RPMI7951 (cell line): ENCODE results near the gene RGMA. TPM values are rescaled to one million over a fixed set of nuclear protein-coding genes. Genes with fewer than 3 reads are reported as not detected.
"Not testable (repeated sequence)": the region's sequence is repeated elsewhere in the genome, so short reads cannot be mapped to it uniquely, and the experiment has no call there.

ENCODE experiments used
- DNase-seq: peaks from one replicate; pipeline ENCODE4 v3.0.0-alpha.2; 2012; ENCODE audit warnings: low read depth
- total RNA-seq: library from RNA; depleted of rRNA; stranded (reverse); fragments of >200 nt; shearing (Covaris generic); gene quantifications from 2 replicates; pipeline ENCODE4 v1.2.3, GENCODE V29; 2014

Gene RGMA
- total RNA-seq, 1 experiment from 2014 or later, result not detected

DNA sequence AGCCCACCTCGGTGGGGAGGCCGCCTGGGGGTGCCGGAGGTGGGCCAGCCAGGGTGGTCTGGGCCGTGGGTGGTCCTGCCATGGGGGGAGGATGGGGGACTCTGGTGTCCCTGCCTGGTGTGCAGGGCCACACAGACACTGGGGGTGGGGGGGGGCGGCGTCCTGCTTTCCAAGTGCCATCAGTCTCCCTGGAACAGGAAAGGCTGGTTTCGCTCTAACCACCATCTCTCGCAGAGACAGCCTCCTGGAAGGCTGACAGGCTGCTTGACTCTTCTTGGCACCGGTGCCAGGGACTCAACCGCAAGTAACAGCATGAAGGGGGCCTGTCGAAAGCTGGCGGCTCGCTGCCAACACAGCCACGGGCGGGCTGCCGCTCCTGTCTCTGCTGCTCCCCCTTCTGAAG lies 40.3 kb downstream of the RGMA start:
- DNase-seq, result peak; percentile 32

- DNase-seq, result no peak
These were observed 40.6 kb downstream of the RGMA start for GRCh38 chr15:93048426-93048721.

- no peak for DNase-seq
These were observed 41.2 kb downstream of the RGMA start for GRCh38 chr15:93047621-93048425.

- DNase-seq, result no peak
These were observed 42.3 kb downstream of the RGMA start for GRCh38 chr15:93046721-93047120.

- DNase-seq, result no peak
These were observed 42.9 kb downstream of the RGMA start for GRCh38 chr15:93046120-93046519.

GRCh38 chr15:93045191-93045785 lies 43.7 kb downstream of the RGMA start:
- no peak for DNase-seq

DNA sequence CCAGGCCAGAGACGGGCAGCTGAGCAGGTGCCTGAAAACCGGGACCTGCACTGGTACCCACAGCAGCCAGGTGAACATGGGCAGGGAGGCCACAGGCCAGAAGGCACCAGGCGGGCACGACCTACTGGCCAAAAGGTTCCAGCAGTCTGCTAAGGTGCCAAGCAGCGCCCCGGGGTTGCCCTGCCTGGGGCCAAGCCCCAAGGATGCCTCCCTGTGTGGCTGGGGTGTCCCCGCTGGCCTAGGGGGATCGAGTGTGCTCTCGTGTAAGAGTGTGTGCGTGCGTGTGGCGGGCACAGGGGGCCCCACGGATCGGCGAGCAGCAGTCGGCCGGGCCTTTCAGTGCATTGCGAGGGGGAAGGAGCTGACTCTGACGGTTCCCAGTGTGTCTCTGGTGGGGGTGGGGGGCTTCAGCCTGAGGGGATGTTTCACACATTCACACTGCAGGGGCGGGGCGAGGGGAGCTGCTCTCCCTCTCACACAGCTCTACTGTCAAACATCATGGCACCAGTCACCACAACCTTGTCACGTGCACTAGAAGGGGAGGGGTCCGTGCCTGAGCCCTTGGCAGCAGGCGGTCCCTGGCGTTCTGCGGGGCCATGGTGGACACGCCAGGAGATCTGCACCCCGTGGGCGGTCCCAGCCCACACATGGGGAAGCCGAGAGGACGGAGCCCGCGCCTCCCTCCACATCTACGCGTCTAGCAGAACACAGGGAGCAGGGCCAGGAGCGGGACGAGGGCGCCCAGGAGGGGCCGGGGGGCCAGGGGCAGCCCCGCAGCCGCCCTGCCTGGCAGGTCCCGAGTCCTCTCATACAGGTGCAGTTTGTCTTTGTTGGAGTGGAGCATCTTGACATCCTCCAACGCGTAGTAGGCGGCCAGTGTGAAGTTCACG lies 44.5 kb downstream of the RGMA start:
- no peak for DNase-seq

DNA sequence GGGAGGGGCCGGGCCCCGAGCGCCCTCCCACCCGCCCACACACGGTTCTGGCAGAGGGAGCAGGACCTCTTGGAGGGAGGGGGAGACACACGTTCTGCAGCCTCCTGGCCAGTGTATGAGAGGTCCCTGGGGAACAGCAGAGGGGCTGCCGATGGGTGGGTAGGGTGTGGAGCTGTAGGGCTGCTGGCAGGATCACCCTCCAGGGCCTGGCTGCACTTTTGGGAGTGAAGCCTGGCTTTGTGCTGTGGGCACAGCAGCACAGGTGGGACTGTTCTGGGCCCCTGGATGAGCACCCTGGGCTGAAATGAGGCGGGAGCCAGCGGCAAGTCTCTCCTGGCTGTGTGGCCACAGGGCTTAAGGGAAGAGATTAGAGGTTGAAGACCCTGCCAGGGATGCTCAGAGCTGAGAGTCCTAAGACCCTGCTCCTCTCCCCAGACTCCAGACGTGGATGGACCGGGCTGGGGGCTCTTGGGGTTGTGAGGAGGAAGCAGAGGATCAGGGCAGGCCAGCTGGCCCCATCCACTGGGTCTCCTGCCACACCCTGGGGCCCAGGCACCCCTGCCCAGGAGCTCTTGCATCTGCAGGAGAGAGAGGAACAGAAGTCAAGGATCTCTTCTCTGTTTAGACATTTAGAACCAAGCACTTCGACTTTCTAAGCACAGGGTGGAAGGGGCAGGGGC lies 45.2 kb downstream of the RGMA start:
- DNase-seq, result no peak

DNA sequence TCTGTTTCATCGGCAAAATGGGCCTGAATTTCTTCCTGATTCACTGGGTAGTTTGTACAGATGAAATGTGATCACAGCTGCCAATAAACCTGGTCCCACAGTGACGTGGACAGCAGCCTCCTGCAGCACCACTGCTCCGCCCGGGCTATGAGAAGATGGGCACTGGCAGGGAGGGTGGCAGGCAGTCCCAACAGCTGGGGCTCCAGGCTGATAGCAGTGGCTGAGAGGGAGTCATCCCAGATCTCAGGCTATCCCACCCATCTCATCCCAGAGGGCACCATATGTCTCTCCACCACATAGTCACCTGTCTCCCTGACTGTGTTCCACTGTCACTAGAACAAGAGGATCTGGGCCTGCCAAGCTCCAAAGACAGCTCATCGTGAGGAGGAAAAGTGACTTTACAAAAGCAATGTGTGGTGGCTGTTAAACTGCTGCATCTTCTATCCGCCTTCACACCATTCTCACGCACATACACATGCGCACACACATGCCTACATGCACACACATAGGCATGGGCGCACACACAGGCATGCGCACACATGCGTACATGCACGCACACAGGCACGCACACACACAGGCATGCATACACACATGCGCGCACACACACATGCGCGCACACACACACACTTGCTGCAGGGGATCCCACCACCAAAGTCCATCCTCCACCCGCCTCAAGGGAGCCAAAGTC lies 46.2 kb downstream of the RGMA start:
- DNase-seq, result no peak

GRCh38 chr15:93042211-93042610 lies 46.8 kb downstream of the RGMA start:
- no peak for DNase-seq

DNA sequence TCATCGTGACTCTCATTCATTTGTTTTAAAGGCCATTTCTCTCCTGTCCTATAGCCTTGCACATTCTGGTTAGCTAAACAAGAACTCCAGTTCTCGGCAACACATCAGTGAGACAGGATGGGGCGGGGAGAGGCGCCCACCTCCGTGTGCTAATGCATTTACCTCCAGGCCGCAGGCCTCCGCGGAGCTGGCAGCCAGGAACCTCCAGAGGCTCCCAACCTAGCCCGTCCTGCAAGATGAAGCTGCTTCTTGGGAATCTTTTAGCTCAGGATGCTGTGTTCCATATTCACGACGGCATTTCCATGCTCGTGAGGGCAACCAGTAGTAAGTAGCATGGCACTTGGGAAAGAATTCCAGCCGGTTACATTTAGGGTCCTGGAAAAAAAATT lies 47.9 kb downstream of the RGMA start:
- DNase-seq, result no peak

GRCh38 chr15:93040288-93041158 lies 48.5 kb downstream of the RGMA start:
- no peak for DNase-seq

DNA sequence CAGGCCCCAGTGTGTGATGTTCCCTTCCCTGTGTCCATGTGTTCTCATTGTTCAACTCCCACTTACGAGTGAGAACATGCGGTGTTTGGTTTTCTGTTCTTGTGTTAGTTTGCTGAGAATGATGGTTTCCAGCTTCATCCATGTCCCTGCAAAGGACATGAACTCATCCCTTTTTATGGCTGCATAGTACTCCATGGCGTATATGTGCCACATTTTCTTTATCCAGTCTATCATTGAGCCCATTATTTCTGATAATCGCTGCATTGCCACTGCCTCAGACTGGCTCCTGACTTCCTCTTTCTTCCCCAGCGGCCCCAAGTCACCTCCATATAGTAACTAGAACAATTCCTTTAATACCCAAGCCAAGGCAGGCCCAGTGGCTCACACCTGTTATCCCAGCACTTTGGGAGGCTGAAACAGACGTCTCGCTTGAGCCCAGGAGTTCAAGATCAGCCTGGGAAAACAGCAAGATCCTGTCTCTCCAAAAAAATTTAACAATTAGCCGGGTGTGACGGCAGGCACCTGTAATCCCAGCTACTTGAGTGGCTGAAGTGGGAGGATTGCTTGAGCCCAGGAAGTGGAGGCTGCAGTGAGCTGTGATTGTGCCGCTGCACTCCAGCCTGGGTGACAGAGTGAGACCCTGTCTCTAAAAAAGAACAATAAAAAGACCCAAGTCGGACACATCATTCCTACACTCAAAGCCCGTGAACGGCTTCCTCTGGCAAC lies 49.3 kb downstream of the RGMA start:
- not testable (repeated sequence) for DNase-seq

- DNase-seq, result no peak
These were observed 50.9 kb downstream of the RGMA start for GRCh38 chr15:93037820-93038705.

DNA sequence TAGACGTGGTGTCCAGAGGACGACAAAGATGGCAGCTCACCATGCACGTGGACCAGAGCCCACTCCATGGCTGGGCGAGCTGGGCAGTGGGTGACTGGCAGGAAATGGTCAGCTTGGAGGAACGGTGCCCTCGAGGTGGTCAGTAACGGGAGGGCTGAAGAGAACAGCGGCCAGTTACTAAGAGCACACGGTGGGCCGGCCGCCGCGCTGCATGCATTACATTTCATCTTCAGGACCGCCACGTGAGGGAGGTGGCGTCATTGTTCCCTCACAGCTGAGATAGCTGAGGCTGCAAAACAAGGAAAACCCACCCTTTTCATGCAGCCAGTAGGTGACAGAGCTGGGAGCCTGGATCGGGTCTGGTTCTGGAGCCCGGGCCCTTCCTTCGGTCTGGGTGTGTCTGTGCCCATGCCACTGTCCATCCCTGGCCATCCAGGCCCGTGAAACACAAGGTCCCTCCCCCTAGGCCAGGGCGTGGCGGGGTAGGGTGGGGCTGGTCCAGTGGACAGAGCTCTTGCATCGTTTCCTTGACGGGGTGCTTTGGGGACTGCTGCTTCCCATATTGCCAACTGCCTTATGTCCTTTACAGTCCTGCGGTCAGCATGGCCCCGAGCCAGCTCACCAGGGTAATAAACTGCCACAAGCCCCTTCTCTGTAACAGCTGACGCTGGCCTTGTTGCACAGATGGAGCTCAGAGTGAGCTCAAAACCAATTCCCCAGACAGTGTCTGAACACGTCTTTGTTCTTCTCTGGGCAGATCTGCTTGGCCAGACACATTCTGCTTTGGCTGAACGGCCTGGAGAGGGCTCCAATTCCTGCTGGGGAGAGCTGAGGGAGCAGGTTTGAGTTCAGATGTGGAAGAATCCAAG lies 51.8 kb downstream of the RGMA start:
- DNase-seq, result peak; percentile 70

GRCh38 chr15:93035953-93036810 lies 52.8 kb downstream of the RGMA start:
- no peak for DNase-seq
